HUES6 (cell line): Measurements from ENCODE around the gene S100A7.
"Not testable (repeated sequence)": the region's sequence is repeated elsewhere in the genome, so short reads cannot be mapped to it uniquely, and the experiment has no call there.

Experiments
- H3K27ac ChIP-seq: 2 replicates; pipeline ENCODE4 v1.7.0; 2013; ENCODE audit warnings: low read depth, mild to moderate bottlenecking, low read length, inconsistent platforms
- H3K27me3 ChIP-seq: 2 replicates; pipeline ENCODE4 v1.6.1; 2013; ENCODE audit warnings: low read length; ENCODE audit not compliant: control insufficient read depth, insufficient read depth
- H3K36me3 ChIP-seq: 2 replicates; pipeline ENCODE4 v1.6.1; 2013; ENCODE audit warnings: low read length; ENCODE audit not compliant: control insufficient read depth, insufficient read depth
- H3K4me1 ChIP-seq: 2 replicates; pipeline ENCODE4 v1.6.1; 2013; ENCODE audit warnings: low read length; ENCODE audit not compliant: control insufficient read depth, insufficient read depth
- H3K4me3 ChIP-seq: 2 replicates; pipeline ENCODE4 v1.5.1; 2013; ENCODE audit warnings: low read depth, low read length
- H3K9ac ChIP-seq: one replicate; pipeline ENCODE4 v1.6.1; 2013; ENCODE audit warnings: mild to moderate bottlenecking, low read length
- H3K9me3 ChIP-seq: 2 replicates; pipeline ENCODE4 v1.6.1; 2013; ENCODE audit warnings: low read depth, low read length; ENCODE audit not compliant: control insufficient read depth, insufficient read depth

The S100A7 gene

DNA sequence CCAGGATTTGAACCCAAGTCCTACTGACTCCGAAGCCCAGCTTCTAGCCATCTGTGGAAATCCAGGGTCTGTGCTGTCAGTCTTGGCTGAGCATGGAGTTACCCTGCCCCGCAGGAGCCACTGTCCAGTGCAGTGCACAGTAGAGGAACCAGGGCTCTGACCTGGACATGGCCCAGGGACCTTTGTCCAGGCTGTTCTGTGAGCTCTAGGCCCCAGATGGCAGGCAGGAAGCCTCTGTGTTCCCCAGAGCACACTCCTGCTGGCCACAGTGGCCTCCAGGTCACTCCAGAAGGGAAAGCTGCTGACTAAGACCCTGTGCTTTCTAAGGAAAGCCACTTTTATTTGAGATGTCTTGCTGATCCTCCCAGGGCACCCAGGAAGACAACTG, 30.3 kb downstream of the S100A7 start:
- H3K9ac ChIP-seq: no peak overlapping the region
- no peaks in the 10 kb centered on the region for H3K4me1 ChIP-seq
- H3K4me3 ChIP-seq: no peak overlapping the region
- no peak overlapping the region for H3K27ac ChIP-seq
- H3K27me3 ChIP-seq: peaks cover 5% of the 10 kb centered on the region; the same call in 1 of the 2 replicates
- no peaks in the 10 kb centered on the region for H3K9me3 ChIP-seq
- no peaks in the 10 kb centered on the region for H3K36me3 ChIP-seq

DNA sequence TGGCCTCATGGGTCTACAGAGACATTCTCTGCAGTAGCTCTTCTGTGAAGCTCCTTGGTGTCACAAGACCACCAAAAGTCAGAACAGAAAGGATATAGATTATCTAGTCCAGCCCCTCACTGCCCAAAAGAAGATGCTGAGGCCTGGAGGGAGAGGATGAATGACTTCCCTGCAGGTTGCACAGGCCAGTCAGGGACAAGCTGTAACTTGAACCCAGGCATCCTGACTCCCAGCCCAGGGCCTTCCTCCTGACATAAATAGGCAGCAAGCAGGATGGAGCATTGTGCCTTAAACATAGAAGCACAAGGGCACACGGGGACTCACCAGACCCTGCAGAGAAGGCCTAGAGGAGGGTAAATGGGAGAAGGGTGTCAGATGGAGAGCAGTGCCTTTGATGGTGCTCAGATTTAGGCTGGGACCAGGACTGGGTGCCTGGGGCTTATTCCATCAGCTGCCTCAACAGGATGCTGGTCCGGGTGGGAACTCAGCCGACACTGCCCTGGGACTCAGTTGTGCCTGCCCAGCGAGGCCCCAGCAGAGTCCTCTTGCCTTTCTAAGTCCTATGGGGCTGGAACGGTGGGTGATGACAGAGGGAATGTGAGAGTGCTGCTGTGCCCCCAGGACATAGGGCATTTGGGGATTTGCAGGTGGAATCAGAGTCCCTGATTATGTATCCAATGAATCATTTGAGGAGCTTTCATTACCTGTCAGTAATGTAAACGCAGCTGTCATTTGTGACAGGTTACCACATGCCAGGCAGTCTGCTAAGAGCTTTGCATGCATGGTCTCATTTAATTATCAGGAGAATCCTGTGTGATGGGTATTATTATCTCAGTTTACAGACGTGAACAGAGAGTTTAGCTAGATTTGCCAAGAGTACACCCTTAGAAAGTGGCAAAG, 30.9 kb downstream of the S100A7 start:
- Histone ChIP-seq H3K27ac (no peak overlapping the region), H3K4me3 (no peak overlapping the region), H3K9me3 (no peaks in the 10 kb centered on the region), H3K27me3 (peaks cover 6% of the 10 kb centered on the region; the same call in 1 of the 2 replicates), H3K9ac (no peak overlapping the region), H3K36me3 (no peaks in the 10 kb centered on the region), H3K4me1 (no peaks in the 10 kb centered on the region)

DNA sequence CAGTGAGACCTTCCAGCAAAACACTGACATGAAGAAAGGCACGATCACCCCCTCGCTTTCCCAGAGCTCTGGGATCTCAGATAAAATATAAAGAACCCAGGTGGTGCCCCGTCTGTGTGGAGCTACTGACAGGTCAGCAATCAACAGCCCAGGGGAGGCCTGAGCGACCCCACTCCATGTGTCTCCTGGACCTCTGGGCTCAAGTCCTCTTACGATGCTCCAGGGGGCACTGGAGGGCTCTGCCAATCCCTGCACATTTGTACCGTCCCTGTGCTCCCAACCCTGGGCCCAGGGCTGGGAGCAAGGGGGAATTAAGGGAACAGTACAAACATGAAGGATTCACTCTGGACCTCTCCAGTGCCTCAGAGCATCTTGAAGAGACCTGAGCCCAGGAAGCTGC, 31.7 kb downstream of the S100A7 start:
- Histone ChIP-seq H3K4me1 (no peaks in the 10 kb centered on the region), H3K27ac (no peak overlapping the region), H3K36me3 (no peaks in the 10 kb centered on the region), H3K9ac (no peak overlapping the region), H3K9me3 (no peaks in the 10 kb centered on the region), H3K4me3 (no peak overlapping the region), H3K27me3 (peaks cover 6% of the 10 kb centered on the region; the same call in 1 of the 2 replicates)

DNA sequence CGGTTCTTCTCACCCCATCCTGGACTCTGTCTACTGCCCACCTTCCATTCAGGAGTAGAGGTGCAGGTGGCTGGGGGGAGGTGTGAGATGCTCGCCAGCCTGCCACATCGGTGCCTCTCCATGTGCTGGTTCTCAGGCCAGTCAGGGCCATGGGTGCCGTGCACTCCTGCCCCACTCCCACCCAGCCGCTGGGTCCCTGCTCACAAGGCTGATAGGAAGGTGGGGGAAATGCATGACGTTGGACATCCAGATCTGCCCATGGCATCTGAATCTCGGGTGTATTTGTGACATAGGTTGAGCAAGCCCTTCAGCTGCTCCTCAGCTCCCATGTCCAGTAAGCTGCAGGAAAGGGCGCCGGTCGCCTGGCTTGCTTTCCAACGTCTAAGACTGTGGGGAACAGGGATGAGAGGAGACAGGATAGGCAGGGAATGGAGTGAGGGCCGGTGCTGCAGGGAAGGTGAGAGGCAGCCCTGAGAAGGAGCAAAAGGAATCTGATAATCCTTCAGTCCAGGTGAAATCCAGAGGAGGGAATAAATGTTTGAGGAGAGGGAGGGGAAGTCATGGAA, 32.3 kb downstream of the S100A7 start:
- Histone ChIP-seq H3K4me3 (no peak overlapping the region), H3K4me1 (no peaks in the 10 kb centered on the region), H3K36me3 (no peaks in the 10 kb centered on the region), H3K27me3 (peaks cover 6% of the 10 kb centered on the region; the same call in 1 of the 2 replicates), H3K9ac (no peak overlapping the region), H3K27ac (no peak overlapping the region), H3K9me3 (no peaks in the 10 kb centered on the region)

DNA sequence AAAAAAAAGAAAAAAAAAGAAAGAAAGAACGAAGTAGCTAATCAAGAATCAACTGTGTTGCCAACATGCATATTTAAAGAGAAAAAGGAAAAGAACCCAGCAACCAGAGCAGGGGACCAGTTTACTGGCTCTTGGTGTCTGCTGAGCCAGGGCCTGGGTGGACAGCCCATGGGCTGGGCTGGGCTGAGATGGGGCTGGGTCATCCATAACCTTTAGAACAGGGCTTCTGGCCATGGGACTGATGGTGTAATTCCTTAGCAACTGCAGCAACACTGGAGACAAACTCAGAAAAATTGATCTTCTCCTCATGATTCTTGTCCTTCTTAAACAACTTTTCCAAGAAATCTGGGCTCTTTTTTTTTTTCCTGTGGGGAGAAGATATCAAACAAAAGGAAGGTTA, 33.6 kb downstream of the S100A7 start:
- no peak overlapping the region for H3K9ac ChIP-seq
- H3K27me3 ChIP-seq: peaks cover 6% of the 10 kb centered on the region; the same call in 1 of the 2 replicates
- H3K36me3 ChIP-seq: no peaks in the 10 kb centered on the region
- no peaks in the 10 kb centered on the region for H3K4me1 ChIP-seq
- no peaks in the 10 kb centered on the region for H3K9me3 ChIP-seq
- H3K4me3 ChIP-seq: no peak overlapping the region
- no peak overlapping the region for H3K27ac ChIP-seq

DNA sequence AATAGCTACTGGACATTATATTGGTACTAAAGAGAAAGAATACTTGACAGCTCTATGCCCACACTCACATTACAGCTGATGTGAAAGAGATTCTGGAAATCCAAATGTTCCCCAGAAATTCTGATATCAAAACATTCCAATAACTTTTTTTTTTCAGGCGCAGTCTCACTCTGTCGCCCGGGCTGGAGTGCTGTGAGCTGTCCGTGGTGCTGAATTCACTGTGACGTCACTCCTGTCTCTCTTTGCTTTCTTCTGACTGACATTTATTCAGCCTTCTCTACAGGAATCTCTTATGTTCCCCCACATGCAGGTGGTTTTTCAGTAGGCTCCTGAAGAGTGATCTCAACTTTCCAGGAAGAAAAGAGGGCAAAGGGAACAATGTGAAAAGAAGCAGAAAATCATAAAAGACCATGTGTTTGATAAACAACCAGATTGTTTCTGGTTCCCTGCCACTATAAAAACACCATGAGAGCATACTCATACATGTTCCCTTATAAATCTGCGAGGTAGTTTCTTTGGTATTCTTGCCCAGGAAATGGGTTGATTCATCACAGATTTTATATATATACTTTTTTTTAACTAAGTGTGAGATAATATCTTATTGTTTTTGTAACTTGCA, 37.9 kb downstream of the S100A7 start:
- no peak overlapping the region for H3K27ac ChIP-seq
- H3K36me3 ChIP-seq: no peaks in the 10 kb centered on the region
- H3K4me3 ChIP-seq: no peak overlapping the region
- H3K4me1 ChIP-seq: no peaks in the 10 kb centered on the region
- H3K9ac ChIP-seq: no peak overlapping the region
- peaks cover 26% of the 10 kb centered on the region for H3K27me3 ChIP-seq
- H3K9me3 ChIP-seq: no peaks in the 10 kb centered on the region

DNA sequence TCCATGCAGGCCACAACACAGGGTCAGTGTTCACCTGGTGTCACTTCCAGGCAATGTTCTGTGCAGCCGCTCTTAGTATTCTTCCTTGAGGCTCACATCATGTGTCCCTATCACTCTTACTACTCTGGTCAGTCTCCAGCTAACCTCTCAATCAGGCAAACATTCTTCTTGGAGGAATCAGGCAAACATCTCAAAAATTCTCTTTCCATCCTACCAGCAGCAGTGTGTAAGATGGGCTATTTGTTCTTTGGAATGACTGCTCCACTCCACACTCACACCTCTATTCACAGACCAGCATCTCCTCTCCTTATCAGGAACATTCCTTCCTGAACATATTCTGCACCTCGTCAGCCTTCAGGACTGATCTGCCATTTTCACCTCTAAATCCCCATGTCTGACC, 40.1 kb downstream of the S100A7 start:
- H3K27me3 ChIP-seq: peaks cover 22% of the 10 kb centered on the region
- H3K36me3 ChIP-seq: no peaks in the 10 kb centered on the region
- H3K27ac ChIP-seq: no peak overlapping the region
- no peaks in the 10 kb centered on the region for H3K4me1 ChIP-seq
- no peaks in the 10 kb centered on the region for H3K9me3 ChIP-seq
- no peak overlapping the region for H3K9ac ChIP-seq
- H3K4me3 ChIP-seq: no peak overlapping the region

DNA sequence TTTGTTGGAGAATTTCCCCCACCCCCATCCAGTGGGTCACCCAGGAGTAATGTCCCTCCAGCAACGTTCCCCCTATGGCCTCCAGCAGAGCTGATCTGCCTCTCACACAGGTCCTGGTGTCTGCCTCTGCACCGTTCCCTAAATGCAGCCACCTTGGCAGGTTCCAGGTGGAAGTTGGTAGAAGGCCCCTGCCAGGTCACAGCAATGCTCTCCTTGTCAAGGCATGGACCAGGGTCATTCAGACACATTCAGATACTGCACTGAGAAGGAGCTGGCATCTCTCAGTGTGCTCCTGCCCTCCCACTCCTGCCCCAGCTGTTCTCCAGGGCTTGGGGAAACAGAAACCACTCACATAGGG, 41.0 kb downstream of the S100A7 start:
- H3K9ac ChIP-seq, H3K4me1 ChIP-seq, H3K9me3 ChIP-seq, H3K4me3 ChIP-seq, H3K27ac ChIP-seq, H3K36me3 ChIP-seq: not testable (repeated sequence)
- H3K27me3 ChIP-seq: peaks cover 20% of the 10 kb centered on the region

DNA sequence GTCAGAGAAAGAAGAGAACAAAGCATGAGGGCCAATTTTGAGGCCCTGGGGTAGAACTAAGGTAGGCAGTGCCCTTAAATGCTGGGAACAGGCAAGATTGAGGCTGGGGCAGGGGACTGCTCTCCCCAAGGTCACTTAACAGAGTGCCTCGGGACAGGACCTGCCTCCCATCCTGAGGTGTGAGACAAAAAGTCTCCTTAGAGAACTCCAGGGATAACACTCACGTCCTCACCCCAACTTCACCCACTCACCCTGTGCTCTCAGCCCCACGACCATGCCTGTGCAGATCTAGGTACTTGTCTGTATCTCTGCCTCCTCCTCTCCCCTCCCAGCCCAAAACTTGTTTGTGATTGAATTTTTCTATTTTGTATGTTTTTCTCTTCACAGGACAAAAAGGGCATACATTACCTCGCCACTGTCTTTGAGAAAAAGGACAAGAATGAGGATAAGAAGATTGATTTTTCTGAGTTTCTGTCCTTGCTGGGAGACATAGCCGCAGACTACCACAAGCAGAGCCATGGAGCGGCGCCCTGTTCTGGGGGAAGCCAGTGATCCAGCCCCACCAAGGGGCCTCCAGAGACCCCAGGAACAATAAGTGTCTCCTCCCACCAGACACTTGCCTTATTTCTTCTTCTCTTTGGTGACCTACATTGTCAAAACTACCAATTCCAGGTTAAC, 41.6 kb downstream of the S100A7 start:
- not testable (repeated sequence) for H3K4me1 ChIP-seq, H3K27ac ChIP-seq, H3K4me3 ChIP-seq, H3K36me3 ChIP-seq, H3K9me3 ChIP-seq, H3K9ac ChIP-seq
- H3K27me3 ChIP-seq: peaks cover 20% of the 10 kb centered on the region

DNA sequence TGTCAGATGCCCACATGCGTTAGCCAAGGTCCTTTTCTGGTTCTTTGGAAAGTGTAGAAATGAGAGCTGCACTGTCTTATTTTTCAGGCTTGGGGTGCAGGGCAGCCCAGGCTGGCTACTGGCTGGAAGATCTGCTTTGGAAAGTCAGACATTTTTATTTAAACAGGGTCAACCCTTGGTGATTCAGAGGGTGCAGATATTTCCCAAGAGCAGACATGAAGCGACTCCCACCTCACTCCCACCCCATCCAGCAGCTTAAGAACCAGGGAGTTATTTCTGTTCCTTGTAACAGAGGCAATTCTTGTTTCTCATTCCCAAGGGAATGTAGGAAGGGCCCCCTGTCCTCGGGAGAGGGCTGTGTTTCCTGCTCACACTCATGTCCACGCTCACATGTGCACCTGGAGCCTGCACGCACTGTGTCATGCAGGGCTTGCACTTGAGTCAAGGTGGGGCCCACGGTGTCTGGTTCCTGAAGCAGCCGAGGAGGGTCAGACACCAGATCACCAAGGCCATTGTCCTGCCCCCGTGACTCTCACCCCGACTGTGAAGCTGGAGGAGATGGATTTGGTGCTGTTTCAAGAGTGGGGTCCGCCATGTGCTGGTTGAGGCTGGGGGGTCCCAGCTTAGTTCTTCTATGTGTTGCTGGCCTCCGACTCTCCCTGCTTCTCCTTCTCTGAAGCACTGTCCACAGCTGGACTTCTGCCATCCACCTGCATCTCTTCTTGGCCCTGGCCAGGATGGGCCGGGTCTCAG, 43.1 kb downstream of the S100A7 start:
- H3K27me3 ChIP-seq: peaks cover 20% of the 10 kb centered on the region
- no peaks in the 10 kb centered on the region for H3K9me3 ChIP-seq
- no peak overlapping the region for H3K4me3 ChIP-seq
- H3K27ac ChIP-seq: no peak overlapping the region
- no peak overlapping the region for H3K9ac ChIP-seq
- no peaks in the 10 kb centered on the region for H3K4me1 ChIP-seq
- H3K36me3 ChIP-seq: no peaks in the 10 kb centered on the region
